Prostate gland (tissue), 2 donors: Measurements from ENCODE around the gene CACNA1B. TPM values are rescaled to one million over a fixed set of nuclear protein-coding genes. Genes with fewer than 3 reads are reported as not detected.

Experiments used
- DNase-seq: peaks from one replicate; pipeline ENCODE4 v3.0.0-alpha.2; 2019; ENCODE audit warnings: low spot score
- H3K27ac ChIP-seq, 2 donors: fragments of 200-600 bp; sonication (generic); 2 replicates each; pipeline ENCODE4 v1.5.1; 2017 to 2019
- H3K27me3 ChIP-seq: fragments of 200-600 bp; sonication (generic); replicated peaks from 2 replicates; pipeline ENCODE4 v1.5.1; 2019; ENCODE audit not compliant: insufficient read depth
- H3K36me3 ChIP-seq, 2 donors: fragments of 200-600 bp; sonication (generic); 1 replicate in 1 of 2; 2 replicates in 1 of 2; pipeline versions ENCODE4 v1.5.1 to v1.8.1; 2017 to 2019
- H3K4me1 ChIP-seq: fragments of 200-600 bp; sonication (generic); replicated peaks from 2 replicates; pipeline ENCODE4 v1.5.1; 2019
- H3K4me3 ChIP-seq, 2 donors: fragments of 200-600 bp; sonication (generic); 2 replicates each; pipeline ENCODE4 v1.5.1; 2017 to 2019
- H3K9me3 ChIP-seq: fragments of 200-600 bp; sonication (generic); 2 replicates; pipeline ENCODE4 v1.5.1; 2017
- CTCF ChIP-seq, 4 experiments: fragments of 200-600 bp in 2 of 4; fragments of 450-650 bp in 2 of 4; sonication (generic) in 2 of 4; IDR thresholded peaks; 1 replicate in 3 of 4; 2 replicates in 1 of 4; pipeline ENCODE4 v1.5.1; 2016 to 2019; ENCODE audit warnings: antibody characterized with exemption in 4 of 4, mild to moderate bottlenecking in 2 of 4, moderate library complexity in 2 of 4
- POLR2A ChIP-seq: fragments of 450-650 bp; IDR thresholded peaks from one replicate; pipeline ENCODE4 v1.6.1; 2016; ENCODE audit warnings: antibody characterized with exemption, mild to moderate bottlenecking
- POLR2AphosphoS5 ChIP-seq: sonication (generic); formaldehyde crosslinking; IDR thresholded peaks from one replicate; pipeline ENCODE4 v1.6.1; 2017; ENCODE audit warnings: antibody characterized with exemption
- WGBS: methylation state at CpG from one replicate; pipeline ENCODE4 v1.1.5; 2018; 5-methylcytosine and 5-hydroxymethylcytosine counted together
- intact Hi-C: fragments of 100-400 bp; cut with DNase I; formaldehyde crosslinking; loops from one replicate; pipeline ENCODE4 v1.14.2; 2022
- total RNA-seq, 2 donors: library from RNA; depleted of rRNA; stranded (reverse); fragments of >200 nt; gene quantifications; one replicate each; pipeline ENCODE4 v1.1.0, GENCODE V29; 2016

The CACNA1B gene
- total RNA-seq, 2 donors from 2014 or later = 0.36 to 6.0 TPM

- intact Hi-C loops = no loop called here
- TF ChIP-seq POLR2AphosphoS5 = no peak
- no peak for TF ChIP-seq POLR2A
- no peak for TF ChIP-seq CTCF (IDR thresholded peaks at IDR 0.05)
Observed at GRCh38 chr9:137900584-137901310, 23.2 kb downstream of the CACNA1B start.

GRCh38 chr9:137902646-137903045, 25.1 kb downstream of the CACNA1B start:
- Histone ChIP-seq H3K4me1 (no peaks in the 10 kb centered on the region), H3K9me3 (no peaks in the 10 kb centered on the region), H3K27me3 (no peaks in the 10 kb centered on the region), H3K36me3 (no peaks in the 10 kb centered on the region), H3K4me3 (no peak overlapping the region), H3K27ac (no peak overlapping the region)
- TF ChIP-seq POLR2AphosphoS5 (no peak), CTCF (IDR thresholded peaks at IDR 0.05) (no peak), POLR2A (no peak)
- intact Hi-C loops = no loop called here
- WGBS = 75% methylated on average over 9 of the region's 9 CpGs
- no peak for DNase-seq

More at GRCh38 chr9:137900584-137901310, 23.2 kb downstream of the CACNA1B start:
- Histone ChIP-seq H3K36me3 (no peaks in the 10 kb centered on the region), H3K27me3 (no peaks in the 10 kb centered on the region), H3K27ac (no peak overlapping the region), H3K4me1 (no peaks in the 10 kb centered on the region), H3K4me3 (no peak overlapping the region), H3K9me3 (no peaks in the 10 kb centered on the region)
- WGBS = 92% methylated on average over 12 of the region's 12 CpGs
- no peak for DNase-seq

- H3K9me3 ChIP-seq = no peaks in the 10 kb centered on the region
- DNase-seq = no peak
- intact Hi-C loops = no loop called here
- no peaks in the 10 kb centered on the region for H3K27me3 ChIP-seq
- no peak overlapping the region for H3K4me3 ChIP-seq
- WGBS = 80% methylated on average over 5 of the region's 5 CpGs
- no peaks in the 10 kb centered on the region for H3K4me1 ChIP-seq
- no peaks in the 10 kb centered on the region for H3K36me3 ChIP-seq
- H3K27ac ChIP-seq = no peak overlapping the region
- TF ChIP-seq POLR2A (no peak), POLR2AphosphoS5 (no peak), CTCF (IDR thresholded peaks at IDR 0.05) (no peak)
Observed at GRCh38 chr9:137905740-137906139, 28.2 kb downstream of the CACNA1B start.

DNA sequence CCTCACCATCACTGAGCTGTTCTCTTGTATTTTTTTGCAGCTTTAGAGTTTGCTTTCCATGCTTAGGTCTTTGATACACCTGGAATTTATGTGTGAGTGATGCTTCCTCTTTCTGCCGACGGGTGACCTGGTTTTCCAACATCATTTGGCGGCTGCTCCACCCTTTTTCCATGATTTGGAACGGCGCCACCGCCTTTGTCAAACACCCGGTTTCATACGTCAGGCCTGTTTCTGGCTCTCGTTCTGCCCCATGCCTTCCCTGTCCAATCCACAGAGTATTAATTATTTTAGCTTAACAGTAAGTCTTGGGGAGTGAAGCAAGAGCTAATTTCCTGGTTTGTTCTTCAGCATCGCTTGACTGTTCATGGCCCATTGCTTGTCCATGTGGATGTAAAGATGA, 30.2 kb downstream of the CACNA1B start:
- intact Hi-C loops = no loop called here
- Histone ChIP-seq H3K4me1 (no peaks in the 10 kb centered on the region), H3K4me3 (no peak overlapping the region), H3K36me3 (no peaks in the 10 kb centered on the region), H3K27ac (no peak overlapping the region), H3K27me3 (no peaks in the 10 kb centered on the region), H3K9me3 (no peaks in the 10 kb centered on the region)
- TF ChIP-seq POLR2A (no peak), CTCF (IDR thresholded peaks at IDR 0.05) (no peak), POLR2AphosphoS5 (no peak)
- WGBS = 68% methylated on average over 10 of the region's 10 CpGs
- no peak for DNase-seq

DNA sequence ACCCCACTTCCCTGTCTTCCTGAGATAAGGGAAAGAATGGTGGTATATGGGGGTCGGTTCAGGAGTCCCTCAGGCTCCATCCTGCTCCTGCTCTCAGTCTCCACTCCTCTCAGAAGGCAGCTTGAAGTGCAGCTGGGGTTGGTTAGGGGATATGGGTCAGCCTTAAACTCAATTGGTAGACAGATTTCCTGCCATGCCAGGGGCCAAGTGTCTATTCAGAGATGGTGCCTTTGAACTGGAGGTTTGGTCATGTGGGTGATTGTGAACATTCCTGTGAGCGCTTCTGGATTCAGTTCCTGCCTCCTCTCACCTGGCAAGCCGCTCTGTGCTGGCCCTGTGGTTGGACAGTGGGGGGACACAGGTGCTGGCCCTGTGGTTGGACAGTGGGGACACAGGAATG, 35.1 kb downstream of the CACNA1B start:
- intact Hi-C loops = no loop called here
- 91% methylated on average over 3 of the region's 3 CpGs for WGBS

More for the DNA sequence above, 35.1 kb downstream of the CACNA1B start:
- H3K4me3 ChIP-seq = no peak overlapping the region
- TF ChIP-seq CTCF (IDR thresholded peaks at IDR 0.05) (no peak), POLR2A (no peak), POLR2AphosphoS5 (no peak)
- no peaks in the 10 kb centered on the region for H3K27me3 ChIP-seq
- no peak for DNase-seq
- H3K36me3 ChIP-seq = no peaks in the 10 kb centered on the region
- H3K27ac ChIP-seq = no peak overlapping the region
- no peaks in the 10 kb centered on the region for H3K9me3 ChIP-seq
- H3K4me1 ChIP-seq = no peaks in the 10 kb centered on the region
